HG03442 (cell line): ENCODE results near the gene ADAM12.
"Not testable (repeated sequence)": the region's sequence is repeated elsewhere in the genome, so short reads cannot be mapped to it uniquely, and the experiment has no call there.

ENCODE experiments used
- ATAC-seq: cut with Tn5 transposase; IDR thresholded peaks from one replicate; pipeline ENCODE4 v1.9.1; 2021; ENCODE audit warnings: mild to moderate bottlenecking, moderate library complexity; ENCODE audit not compliant: unreplicated experiment

Gene ADAM12

DNA sequence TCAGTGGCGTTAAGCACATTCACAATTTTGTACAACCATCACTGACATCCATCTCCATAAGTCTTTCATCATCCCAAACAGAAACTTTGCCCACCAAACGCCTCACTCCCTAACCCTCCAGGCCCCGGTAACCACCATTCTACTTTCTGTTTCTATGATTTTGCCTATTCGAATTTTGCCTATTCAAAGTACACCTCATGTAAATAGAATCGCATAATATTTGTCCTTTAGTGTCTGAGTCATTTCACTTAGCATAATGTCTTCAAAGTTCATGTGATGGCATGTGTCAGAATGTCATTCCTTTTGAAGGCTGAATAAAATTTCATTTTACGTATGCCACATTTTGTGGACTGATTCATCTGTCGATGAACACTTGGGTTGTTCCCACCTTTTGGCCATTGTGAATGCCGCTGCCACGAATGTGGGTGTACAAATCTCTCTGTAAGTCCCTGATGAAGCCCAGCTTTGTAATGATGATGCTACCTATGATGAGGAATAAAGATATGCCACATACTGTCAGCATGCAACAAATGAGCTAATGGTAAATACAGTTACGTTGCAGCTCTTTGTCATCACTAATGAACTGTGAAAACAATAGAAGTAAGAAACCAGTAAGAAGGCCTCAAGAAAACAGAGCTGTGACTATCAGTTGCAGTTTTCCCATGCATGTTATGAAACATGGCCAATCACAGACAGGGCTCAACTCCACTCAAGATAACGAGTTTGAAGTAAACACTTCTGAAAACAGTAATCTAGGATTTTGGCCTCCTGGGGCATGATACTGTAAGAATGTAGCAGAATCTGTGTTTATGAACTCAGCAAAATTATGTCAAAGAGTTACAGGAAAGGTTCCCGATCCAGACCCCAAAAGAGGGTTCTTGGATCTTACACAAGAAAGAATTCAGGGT is 120.0 kb downstream of the ADAM12 start:
- no peak for ATAC-seq

- no peak for ATAC-seq
Observed at GRCh38 chr10:126264102-126265018, 123.9 kb downstream of the ADAM12 start.

DNA sequence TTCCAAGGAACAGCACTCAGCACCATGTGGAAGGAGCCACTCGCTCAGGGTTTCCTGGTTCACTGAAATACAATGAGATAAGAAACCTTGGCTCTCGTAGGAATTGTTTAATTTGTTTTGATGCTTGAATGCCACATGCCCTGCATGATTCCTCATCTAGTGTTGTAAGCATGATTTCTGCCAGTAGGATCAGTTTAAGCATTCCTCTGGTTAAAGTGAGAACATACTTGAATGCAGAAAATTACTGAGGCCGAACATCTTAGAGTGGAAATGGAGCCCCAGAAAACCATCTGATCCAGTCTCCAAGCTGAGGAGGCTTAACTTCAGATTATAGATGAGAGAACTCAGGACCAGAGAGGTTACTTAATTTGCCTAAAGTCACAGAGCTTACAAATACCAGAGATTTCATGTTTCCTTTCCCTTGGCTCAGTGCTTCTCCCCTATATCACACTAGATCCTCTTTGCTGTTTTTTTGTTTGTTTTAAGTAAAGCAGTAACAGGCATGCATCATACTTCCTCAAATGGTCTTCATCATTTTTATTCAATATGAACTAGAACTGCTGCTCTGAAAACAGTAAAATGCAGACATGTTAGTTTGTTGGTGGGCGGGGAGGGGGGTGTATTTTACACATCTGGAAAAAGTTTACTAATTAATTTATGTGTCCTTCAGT is 125.1 kb downstream of the ADAM12 start:
- no peak for ATAC-seq

- no peak for ATAC-seq
Observed at GRCh38 chr10:126262233-126262838, 125.9 kb downstream of the ADAM12 start.

- ATAC-seq: no peak
Observed at GRCh38 chr10:126259760-126260479, 128.4 kb downstream of the ADAM12 start.

DNA sequence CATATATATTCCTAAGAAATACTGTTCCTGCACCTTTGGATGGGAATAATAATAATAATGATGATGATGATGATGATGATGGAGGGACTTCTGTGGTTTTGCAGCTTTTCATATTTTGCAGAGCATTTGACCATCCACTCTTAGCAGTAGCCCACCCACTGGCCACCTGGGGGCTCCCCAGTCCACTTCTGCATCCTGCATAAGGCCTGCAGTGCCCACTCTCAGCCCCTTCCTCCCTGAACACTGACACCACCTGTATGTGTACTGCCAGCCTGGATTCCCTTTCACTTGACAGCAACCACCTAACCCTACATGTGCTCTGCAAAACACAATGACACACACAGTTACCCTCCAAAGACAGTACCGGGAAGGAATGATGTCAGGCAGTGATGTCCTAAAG is 131.4 kb downstream of the ADAM12 start:
- no peak for ATAC-seq

DNA sequence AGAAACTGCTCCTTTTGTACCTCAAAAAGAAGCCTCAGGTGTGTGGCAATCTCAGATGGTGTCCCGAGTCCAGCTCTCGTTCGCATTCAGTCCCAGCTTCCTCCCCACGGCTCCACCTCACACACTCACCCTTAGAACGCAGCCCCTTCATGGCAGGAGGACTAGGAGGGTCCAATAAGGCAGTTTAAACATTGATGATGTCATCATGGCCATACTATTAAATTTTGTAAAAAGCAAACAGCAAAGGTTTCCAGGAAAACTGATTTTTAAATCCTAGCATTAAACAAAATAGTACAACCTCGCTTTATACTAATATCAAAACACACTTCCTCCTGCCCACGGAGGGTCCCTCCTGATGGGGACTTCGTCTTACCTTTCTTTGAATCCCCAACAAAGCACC is 133.0 kb downstream of the ADAM12 start:
- no peak for ATAC-seq

DNA sequence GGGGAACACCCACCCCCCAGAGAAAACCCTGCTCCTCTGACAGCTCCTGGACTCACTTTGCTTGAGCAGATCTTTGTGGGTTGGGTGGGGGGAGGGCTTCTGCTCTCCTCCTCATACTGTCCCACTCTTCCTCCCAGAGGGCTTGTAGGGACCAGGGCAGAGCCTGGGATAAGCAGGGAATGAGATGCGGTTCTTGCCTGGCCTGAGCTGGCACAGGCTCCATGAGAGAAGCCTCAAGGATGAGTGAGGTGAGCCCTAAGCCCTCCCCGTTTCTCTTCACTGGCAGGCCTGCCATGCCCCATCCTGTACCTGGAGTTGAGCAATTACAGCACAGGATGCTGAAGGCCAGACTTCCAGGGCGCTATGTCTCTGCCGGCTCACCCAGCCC is 134.7 kb downstream of the ADAM12 start:
- no peak for ATAC-seq

DNA sequence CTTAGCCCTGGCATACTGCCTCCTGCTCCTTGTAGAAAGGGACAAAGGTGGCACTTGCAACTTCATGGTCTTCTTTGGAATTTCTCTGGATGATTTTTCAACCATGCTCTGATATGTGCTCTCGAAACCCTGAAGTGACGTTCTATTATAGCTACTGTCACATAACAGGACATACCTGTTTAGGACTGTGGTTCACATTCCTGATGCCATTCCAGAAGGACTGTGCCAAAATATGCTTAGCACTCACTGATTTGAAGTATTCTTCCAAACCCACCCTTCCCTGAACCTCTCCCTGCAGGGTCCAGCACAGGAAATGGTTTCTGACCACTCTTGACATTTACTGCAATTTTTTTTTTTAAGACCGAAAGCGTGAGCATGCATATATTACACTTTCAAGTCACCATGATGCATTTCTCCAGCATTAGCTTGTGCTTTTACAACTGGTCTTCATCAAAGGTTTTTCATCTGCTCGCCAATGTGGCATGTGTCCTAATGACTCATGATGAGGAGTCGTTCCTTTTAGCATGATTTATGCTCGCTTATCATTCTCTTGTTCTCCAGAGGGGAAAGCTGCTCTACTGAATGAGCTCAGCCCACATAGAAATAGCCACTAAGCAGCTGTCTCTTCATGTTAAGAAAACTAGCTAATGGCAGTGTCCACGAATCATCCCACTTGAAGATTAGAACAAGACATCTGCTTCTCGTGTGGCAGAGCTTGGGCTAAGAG is 135.2 kb downstream of the ADAM12 start:
- no peak for ATAC-seq

DNA sequence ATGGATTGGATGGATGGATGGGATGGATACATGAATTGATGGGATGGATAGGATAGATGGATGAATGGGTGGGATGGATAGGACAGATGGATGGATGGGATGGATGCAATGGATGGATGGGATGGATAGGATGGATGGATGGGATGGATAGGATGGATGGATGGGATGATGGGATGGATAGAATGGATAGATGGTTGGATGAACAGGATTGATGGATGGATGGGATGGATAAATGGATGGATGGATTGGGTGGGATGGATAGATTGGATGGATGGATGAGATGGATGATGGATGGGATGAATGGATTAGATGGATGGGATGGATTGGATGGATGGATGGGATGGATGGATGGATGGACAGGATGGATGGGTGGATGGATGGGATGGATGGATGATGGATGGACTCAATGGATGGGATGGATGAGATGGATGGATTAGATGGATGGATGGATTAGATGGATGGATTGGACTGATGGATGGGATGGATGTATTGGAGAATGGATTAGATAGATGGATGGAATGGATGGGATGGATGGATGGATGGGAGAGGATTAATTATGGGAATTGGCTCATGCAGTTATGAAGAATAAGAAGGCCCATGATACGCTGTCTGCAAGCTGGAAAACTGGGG is 136.4 kb downstream of the ADAM12 start:
- no peak for ATAC-seq

GRCh38 chr10:126250527-126251310 is 137.6 kb downstream of the ADAM12 start:
- no peak for ATAC-seq

GRCh38 chr10:126250045-126250444 is 138.2 kb downstream of the ADAM12 start:
- no peak for ATAC-seq

DNA sequence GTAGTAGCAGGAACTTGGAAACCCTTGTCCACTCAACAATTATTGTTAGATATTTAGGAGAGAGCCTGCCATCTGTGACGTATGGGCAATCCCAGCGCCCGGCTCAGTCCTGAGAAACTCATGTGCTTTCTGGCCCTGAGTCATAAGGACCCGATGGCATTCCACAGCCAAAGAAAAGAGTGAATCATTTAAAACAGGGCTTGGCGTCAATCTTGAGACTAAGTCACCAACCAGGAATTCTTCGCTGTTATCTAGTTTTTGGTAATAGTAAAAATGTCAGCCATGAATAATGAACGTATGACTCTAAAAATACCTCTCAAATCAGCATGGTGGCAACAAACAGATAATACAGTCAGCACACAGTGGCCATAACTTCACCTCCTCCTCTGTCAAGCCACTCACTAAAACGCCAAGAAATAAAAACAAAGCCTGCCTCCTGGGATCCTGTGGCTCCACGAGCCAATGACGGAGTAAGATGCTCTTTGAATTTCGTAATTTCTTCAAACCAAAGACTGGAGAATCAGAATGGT is 140.8 kb downstream of the ADAM12 start:
- ATAC-seq: no peak

DNA sequence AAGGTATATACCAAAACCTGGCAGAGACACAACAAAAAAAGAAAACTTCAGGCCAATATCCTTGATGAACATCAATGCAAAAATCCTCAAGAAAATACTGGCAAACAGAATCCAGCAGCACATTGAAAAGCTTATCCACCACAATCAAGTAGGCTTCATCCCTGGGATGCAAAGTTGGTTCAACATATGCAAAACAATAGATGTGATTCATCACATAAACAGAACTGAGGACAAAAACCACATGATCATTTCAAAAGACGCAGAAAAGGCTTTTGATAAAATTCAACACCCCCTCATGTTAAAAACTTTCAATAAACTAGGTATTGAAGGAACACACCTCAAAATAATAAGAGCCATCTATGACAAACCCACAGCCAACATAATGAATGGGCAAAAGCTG is 141.9 kb downstream of the ADAM12 start:
- ATAC-seq: not testable (repeated sequence)

GRCh38 chr10:126245501-126245900 is 142.8 kb downstream of the ADAM12 start:
- ATAC-seq: no peak

DNA sequence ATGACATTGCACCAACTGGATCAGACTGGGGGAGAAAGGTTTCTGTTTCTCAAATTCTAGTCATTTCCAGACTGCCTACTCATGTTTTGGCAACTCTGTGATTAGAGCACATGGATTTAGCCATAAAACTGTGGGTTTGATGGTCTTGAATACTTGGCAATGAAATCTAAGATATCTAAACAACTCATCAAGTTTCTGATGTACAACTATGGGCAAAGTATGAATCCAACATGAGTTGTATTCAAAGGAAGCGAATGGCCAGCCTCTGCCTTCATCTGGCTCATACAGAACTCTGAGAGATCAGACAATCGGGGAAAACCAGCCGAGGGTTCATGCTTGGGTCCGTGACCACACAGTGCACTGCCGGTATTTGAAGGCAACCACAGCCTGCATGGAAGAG is 144.3 kb downstream of the ADAM12 start:
- ATAC-seq: no peak

GRCh38 chr10:126243306-126243705 is 145.0 kb downstream of the ADAM12 start:
- no peak for ATAC-seq
